OCI-LY1 (cell line): Measurements from ENCODE around the gene DELE1.

ENCODE experiments used
- H2AFZ ChIP-seq: fragments of 200-600 bp; sonication (generic), shearing (Covaris generic); 2 replicates; pipeline ENCODE4 v1.6.0; 2014; ENCODE audit warnings: antibody characterized with exemption, mild to moderate bottlenecking, low read length
- H3F3A ChIP-seq: fragments of 200-600 bp; sonication (generic), shearing (Covaris generic); 2 replicates; pipeline ENCODE4 v1.6.0; 2014; ENCODE audit warnings: mild to moderate bottlenecking, antibody characterized with exemption, low read length, moderate library complexity; ENCODE audit not compliant: insufficient read depth
- H3K27ac ChIP-seq: fragments of 200-600 bp; sonication (generic); 2 replicates; pipeline ENCODE4 v1.5.1; 2014; ENCODE audit warnings: low read length, mixed run types, mild to moderate bottlenecking, low read depth; ENCODE audit not compliant: poor library complexity, severe bottlenecking
- H3K27me3 ChIP-seq: fragments of 200-600 bp; sonication (generic); 2 replicates; pipeline ENCODE4 v1.6.0; 2014; ENCODE audit warnings: antibody characterized with exemption, mild to moderate bottlenecking, low read length, moderate library complexity; ENCODE audit not compliant: insufficient read depth
- H3K36me3 ChIP-seq: fragments of 200-600 bp; sonication (generic); 2 replicates; pipeline ENCODE4 v1.6.1; 2014; ENCODE audit warnings: mild to moderate bottlenecking, antibody characterized with exemption, low read length, moderate library complexity, mixed read lengths; ENCODE audit not compliant: insufficient read depth
- H3K4me1 ChIP-seq: fragments of 200-600 bp; sonication (generic); 2 replicates; pipeline ENCODE4 v1.5.1; 2014; ENCODE audit warnings: mild to moderate bottlenecking, low read length, moderate library complexity; ENCODE audit not compliant: insufficient read depth, severe bottlenecking
- H3K4me2 ChIP-seq: fragments of 200-600 bp; sonication (generic), shearing (Covaris generic); 2 replicates; pipeline ENCODE4 v1.6.1; 2014; ENCODE audit warnings: low read length
- H3K4me3 ChIP-seq: fragments of 200-600 bp; sonication (generic); 2 replicates; pipeline ENCODE4 v1.5.1; 2014; ENCODE audit warnings: low read length, low read depth, mild to moderate bottlenecking, mixed read lengths; ENCODE audit not compliant: poor library complexity, severe bottlenecking
- H3K79me2 ChIP-seq: fragments of 200-600 bp; shearing (Covaris generic); 2 replicates; pipeline ENCODE4 v1.6.1; 2016; ENCODE audit warnings: mixed run types, low read length, mixed read lengths; ENCODE audit not compliant: insufficient read depth
- H3K9ac ChIP-seq: fragments of 200-600 bp; sonication (generic), shearing (Covaris generic); 2 replicates; pipeline ENCODE4 v1.6.1; 2014; ENCODE audit warnings: mild to moderate bottlenecking, low read length, mixed read lengths
- H3K9me2 ChIP-seq: fragments of 200-600 bp; sonication (generic), shearing (Covaris generic); 2 replicates; pipeline ENCODE4 v1.6.1; 2014; ENCODE audit warnings: low read depth, mild to moderate bottlenecking, low read length, mixed read lengths
- H3K9me3 ChIP-seq: fragments of 200-600 bp; shearing (Covaris generic); 2 replicates; pipeline ENCODE4 v1.6.1; 2014; ENCODE audit warnings: low read length, mixed read lengths
- H4K20me1 ChIP-seq: fragments of 200-600 bp; sonication (generic), shearing (Covaris generic); 2 replicates; pipeline ENCODE4 v1.6.0; 2016; ENCODE audit warnings: mild to moderate bottlenecking, low read length; ENCODE audit not compliant: insufficient read depth
- EZH2 ChIP-seq: fragments of 200-600 bp; sonication (generic), shearing (Covaris generic); IDR thresholded peaks from 2 replicates; pipeline ENCODE4 v1.8.0; 2017; ENCODE audit warnings: borderline replicate concordance, mixed run types, mild to moderate bottlenecking, antibody characterized with exemption, low read length, moderate library complexity, mixed read lengths
- TF ChIP-seq, protein P1 (sequence below): fragments of 200-600 bp; sonication (generic), shearing (Covaris generic); IDR thresholded peaks from 2 replicates; pipeline ENCODE4 v1.5.1; 2017; ENCODE audit warnings: mild to moderate bottlenecking, antibody characterized with exemption, low read length, moderate library complexity, mixed read lengths

DELE1 gene

DNA sequence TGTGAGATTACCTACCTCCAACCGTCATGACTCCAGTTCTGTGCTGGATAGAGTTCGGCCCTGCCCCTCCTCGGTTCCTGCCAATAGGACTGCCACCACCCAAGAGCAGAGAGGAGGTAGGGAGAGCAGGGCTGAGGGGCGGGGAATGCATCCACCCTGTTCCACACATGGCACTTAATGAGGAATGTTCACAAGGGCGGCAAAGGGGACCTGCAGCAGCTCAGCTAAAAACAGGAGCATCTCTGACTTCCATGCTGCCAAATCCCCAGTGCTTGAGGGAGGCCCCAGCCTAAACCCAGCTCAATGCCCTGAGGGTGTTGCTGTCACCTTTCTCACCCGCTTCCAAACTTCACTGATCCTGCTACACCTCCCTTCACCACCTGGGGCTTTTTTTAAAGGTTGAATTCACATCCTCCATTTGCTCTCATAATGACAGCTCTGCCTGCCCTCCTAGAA lies 7.8 kb upstream of the DELE1 start:
- peaks cover 17% of the 10 kb centered on the region for H3K4me1 ChIP-seq
- TF ChIP-seq, protein P1, sequence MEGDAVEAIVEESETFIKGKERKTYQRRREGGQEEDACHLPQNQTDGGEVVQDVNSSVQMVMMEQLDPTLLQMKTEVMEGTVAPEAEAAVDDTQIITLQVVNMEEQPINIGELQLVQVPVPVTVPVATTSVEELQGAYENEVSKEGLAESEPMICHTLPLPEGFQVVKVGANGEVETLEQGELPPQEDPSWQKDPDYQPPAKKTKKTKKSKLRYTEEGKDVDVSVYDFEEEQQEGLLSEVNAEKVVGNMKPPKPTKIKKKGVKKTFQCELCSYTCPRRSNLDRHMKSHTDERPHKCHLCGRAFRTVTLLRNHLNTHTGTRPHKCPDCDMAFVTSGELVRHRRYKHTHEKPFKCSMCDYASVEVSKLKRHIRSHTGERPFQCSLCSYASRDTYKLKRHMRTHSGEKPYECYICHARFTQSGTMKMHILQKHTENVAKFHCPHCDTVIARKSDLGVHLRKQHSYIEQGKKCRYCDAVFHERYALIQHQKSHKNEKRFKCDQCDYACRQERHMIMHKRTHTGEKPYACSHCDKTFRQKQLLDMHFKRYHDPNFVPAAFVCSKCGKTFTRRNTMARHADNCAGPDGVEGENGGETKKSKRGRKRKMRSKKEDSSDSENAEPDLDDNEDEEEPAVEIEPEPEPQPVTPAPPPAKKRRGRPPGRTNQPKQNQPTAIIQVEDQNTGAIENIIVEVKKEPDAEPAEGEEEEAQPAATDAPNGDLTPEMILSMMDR: no peak
- TF ChIP-seq EZH2: no peak
- no peak overlapping the region for H3K4me2 ChIP-seq
- H3K27ac ChIP-seq: no peak overlapping the region
- no peak overlapping the region for H2AFZ ChIP-seq
- H3K9me2 ChIP-seq: no peaks in the 10 kb centered on the region
- no peaks in the 10 kb centered on the region for H3F3A ChIP-seq
- H3K9me3 ChIP-seq: no peaks in the 10 kb centered on the region
- no peaks in the 10 kb centered on the region for H3K36me3 ChIP-seq
- H3K27me3 ChIP-seq: no peaks in the 10 kb centered on the region; the same call in 1 of the 2 replicates
- no peak overlapping the region for H3K4me3 ChIP-seq
- no peaks in the 10 kb centered on the region for H3K79me2 ChIP-seq
- H3K9ac ChIP-seq: no peak overlapping the region
- no peaks in the 10 kb centered on the region for H4K20me1 ChIP-seq

DNA sequence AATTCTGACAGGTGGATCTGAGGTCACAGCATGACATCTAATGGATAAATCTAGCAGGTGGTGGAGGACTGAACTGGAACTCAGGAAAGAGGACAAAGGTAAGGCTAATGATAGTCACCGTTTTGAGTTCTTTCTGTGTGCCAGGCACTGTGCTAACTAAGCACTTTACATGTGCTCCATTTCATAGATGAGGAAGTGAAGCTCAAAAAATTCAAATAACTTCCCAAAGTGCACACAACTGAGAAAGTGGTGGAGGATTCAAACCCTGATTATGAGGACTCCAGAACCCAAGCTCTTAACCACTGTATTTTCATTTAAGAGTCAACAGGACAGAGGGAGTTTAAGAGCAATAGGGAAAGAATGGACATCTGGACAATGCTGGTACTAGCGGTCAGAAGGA lies 7.1 kb upstream of the DELE1 start:
- H4K20me1 ChIP-seq: no peaks in the 10 kb centered on the region
- H3K9me2 ChIP-seq: no peaks in the 10 kb centered on the region
- no peak overlapping the region for H3K9ac ChIP-seq
- H3K4me2 ChIP-seq: no peak overlapping the region
- TF ChIP-seq EZH2: no peak
- TF ChIP-seq, protein P1: no peak
- peaks cover 17% of the 10 kb centered on the region for H3K4me1 ChIP-seq
- H3F3A ChIP-seq: no peaks in the 10 kb centered on the region
- no peaks in the 10 kb centered on the region; the same call in 1 of the 2 replicates for H3K27me3 ChIP-seq
- no peaks in the 10 kb centered on the region for H3K79me2 ChIP-seq
- no peak overlapping the region for H3K27ac ChIP-seq
- no peaks in the 10 kb centered on the region for H3K9me3 ChIP-seq
- no peak overlapping the region for H3K4me3 ChIP-seq
- H3K36me3 ChIP-seq: no peaks in the 10 kb centered on the region
- H2AFZ ChIP-seq: no peak overlapping the region

DNA sequence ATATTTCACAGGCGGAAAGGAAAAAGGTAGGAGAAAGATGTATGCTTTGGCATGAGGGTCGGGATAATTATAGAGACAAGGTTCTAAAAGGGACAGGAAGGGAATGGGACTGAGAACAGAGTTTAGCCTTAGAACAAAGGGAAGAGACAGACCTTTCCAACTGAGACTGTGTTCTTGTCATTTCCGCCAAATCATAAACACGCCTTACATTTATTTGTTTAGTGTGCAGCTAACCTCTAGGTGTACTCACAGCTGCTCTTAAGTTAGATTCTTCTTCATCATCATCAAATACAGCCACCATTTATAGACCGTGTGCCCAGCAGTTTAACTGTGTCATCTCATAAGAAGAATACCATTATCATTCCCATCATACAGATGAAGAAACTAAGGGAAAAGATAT lies 5.9 kb upstream of the DELE1 start:
- H3F3A ChIP-seq: no peaks in the 10 kb centered on the region
- no peaks in the 10 kb centered on the region for H3K79me2 ChIP-seq
- H4K20me1 ChIP-seq: no peaks in the 10 kb centered on the region
- H3K27ac ChIP-seq: no peak overlapping the region
- no peak overlapping the region for H3K9ac ChIP-seq
- H3K4me3 ChIP-seq: no peak overlapping the region
- H2AFZ ChIP-seq: no peak overlapping the region
- TF ChIP-seq, protein P1: no peak
- TF ChIP-seq EZH2: no peak
- H3K27me3 ChIP-seq: no peaks in the 10 kb centered on the region; the same call in 1 of the 2 replicates
- H3K4me1 ChIP-seq: peaks cover 23% of the 10 kb centered on the region
- no peaks in the 10 kb centered on the region for H3K36me3 ChIP-seq
- no peaks in the 10 kb centered on the region for H3K9me3 ChIP-seq
- no peak overlapping the region for H3K4me2 ChIP-seq
- no peaks in the 10 kb centered on the region for H3K9me2 ChIP-seq
